DMS53 treated with DMSO at 0.1 percent for 48 hours (cell line): ENCODE results near the gene PYURF.

Source experiments
- DNase-seq: peaks from one replicate; lab custom pipeline; 2025; ENCODE audit not compliant: unreplicated experiment; lab: John Stamatoyannopoulos, UW

PYURF gene

DNA sequence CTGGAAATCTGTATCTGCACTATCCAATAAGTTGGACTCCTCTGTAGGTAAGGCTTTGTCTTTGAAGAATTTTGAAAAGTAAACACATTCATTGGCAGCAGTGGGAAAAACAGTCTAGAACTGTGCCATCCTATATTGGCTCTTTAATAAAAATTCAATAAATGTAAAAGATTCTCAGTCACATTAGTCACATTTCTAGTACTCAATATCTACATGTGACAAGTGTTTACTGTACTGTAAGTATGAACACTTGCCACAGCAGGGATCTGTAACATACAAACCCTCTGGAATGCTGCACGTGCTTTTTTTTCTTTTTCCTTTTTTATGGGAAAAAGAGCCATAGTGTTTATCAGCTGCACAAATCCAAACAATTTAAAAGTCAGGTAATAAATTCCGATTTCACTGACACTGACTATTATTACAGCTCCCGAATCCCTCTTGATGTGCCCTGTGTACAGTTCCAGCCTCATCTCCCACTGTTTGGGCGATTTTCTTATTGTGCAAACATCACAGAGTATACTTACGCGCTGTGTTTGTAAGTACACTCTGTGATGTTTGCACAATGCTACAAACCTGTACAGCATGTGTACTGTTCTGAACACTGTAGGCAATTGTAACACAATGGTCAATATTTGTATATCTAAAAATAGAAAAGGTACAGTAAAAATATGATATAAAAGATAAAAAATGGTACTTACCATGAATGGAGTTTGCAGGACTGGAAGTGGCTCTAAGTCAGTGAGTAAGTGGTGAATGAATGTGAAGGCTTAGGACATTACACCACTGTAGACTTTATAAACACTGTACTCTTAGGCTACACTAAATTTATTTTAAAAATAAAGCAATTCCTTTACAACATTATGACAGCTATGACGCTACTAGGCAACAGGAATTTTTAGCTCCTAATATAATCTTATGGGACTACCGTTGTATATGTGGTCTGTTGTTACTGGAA, 8.7 kb downstream of the PYURF start:
- peak; percentile 79 for DNase-seq

DNA sequence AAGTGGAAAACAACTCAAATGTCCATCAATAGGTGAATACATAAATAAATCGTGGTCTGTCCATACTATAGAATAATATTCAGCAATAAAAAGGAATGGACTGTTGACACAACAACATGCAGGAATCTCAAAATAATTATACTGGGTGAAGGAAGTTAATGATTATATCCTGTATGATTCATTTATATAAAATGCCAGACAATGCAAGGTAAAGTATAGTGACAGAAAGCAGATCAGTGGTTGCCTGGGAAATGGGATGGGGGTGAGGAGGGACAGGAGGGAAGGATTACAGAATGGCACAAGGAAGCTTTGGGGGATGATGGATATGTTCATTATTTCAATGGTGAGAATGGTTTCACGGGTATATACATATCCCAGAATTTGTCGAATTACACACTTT, 12.3 kb downstream of the PYURF start:
- DNase-seq: no peak

DNA sequence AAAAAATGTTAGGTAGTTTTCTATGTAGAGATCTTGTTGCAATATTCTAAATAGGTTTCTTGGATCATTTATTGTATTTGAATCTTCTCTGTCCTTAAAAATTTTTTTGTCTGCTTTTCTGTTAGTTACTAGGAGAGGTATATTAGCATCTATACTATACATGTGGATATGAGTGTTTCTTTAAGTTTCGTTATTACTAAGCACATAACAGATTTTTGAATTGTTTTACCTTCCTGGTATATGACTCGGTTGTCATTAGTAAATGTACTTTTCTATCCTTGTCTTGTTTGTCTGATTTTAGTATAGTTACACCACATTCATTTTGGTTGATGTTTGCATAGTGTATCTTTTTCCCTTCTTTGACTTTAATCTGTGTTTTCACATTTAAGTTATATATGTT, 20.2 kb downstream of the PYURF start:
- DNase-seq: no peak

DNA sequence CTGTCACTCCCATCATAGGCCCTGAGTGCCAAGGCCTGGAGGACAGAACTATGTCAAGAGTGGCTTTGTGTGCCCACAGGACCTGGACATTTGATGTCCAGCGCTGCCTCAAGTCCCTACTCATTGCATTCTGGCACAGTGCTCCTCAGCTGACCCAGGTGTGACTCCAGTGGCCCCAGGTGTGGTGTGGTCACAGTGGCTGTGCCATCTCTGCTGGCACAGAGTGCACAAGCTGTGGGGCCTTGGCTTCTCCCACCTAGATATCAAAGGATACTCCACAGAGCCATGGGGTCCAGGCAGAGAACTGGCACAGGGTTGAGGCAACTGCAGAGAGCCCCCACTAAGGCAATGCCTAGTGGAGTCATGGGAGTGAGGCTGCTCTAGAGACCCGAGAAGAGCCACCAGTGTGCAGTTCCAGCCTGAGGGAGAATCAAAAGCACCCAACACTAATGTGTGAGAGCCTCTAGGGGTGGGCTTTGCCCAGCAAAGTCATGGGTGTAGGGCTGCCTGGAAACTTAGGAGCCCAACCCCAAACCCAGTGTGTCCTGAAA, 25.6 kb downstream of the PYURF start:
- DNase-seq: no peak

DNA sequence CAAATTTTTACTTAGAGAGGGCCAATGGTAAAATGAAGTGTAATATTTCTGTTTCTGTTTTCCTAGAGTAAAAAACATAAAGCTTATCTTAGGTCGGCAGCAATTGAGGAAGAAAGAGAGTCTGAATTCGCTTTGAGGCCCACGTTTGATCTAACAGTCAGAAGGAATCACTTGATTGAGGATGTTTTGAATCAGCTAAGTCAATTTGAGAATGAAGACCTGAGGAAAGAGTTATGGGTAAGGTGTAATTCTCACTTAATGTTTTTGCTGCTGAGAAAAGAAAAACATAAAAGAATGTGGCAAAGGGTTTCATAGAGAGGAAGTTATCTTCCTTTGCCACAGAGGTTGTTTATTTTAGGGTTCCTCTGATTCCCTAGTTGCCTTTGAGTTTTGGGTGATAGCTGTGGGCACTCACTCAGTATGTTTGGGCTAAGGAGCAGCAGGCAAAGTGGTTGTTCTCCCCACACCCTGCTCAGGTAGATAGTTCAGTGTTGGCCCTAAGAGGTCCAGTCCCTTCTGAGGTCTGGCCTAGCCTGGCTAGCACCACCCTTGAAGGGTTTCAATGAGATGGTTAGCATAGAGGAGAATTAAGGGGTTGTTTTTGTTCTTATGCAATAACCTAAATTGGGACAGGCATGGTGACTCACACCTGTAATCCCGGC, 34.3 kb downstream of the PYURF start:
- DNase-seq: no peak

DNA sequence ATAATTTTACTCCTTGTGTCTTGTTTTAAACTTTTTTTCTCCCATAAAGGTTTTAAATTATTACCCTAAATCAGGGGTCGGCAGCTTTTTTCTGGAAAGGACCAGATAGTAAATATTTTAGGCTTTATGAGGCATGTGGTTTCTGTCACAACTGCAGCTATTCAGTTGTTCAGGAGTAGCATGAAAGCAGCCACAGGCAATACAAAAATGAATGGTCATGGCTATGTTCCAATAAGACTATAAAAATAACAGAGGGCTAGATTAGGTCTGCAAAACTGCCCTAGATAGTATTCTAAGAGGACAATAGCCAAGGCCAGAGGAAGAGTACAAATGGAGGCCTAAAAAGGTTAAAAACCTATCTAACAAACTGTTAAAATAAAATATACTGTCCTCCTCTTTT, 42.0 kb downstream of the PYURF start:
- no peak for DNase-seq

DNA sequence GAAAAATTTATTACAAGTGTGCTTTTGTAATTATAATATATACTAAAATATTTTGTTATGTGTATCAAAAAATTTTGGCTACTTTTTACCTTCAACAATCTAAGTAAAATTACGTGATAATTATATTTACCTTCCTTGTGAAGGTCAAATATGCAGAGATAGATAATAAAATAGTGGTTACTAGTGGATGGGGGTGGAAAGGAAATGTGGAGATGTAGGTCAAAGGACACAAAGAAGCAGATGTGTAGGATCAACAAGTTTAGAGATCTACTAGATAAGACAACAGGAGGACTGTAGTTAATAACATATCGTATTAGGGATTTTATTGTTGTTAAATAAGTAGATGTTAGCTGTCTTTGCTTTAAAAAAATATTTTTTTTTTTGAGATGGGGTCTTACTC, 45.3 kb downstream of the PYURF start:
- no peak for DNase-seq

DNA sequence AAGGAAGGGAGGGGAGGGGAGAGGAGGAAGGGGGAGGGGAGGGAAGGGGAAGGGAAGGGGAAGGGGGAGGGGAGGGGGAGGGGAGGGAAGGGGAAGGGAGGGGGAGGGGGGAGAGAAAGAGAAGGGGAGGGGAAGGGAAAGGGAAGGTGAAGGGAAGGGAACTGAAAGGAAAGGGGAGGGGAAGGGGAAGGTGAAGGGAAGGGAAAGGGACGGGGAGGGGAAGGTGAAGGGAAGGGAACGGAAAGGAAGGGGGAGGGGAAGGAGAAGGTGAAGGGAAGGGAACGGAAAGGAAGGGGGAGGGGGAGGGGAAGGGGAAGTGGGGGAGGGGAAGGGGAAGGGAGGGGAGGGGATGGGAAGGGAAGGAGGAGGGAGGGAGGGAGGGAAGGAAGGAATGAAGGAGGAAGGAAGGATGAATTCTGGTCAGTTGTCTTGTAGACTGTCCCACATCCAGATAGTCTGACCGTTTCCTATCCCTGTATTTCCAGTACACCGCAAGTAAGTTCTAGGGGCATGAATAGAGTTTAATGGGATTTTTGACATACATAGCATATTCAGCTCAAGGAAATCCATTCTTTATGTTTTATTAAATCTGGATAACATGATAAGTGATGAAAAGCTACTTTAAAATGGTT, 46.2 kb downstream of the PYURF start:
- DNase-seq: no peak
